ENCODE results near the gene AMMECR1. TPM values are rescaled to one million over a fixed set of nuclear protein-coding genes. Genes with fewer than 3 reads are reported as not detected.

The AMMECR1 gene
- total RNA-seq, 1 experiment from 2014 or later = 34.4 TPM

GRCh38 chrX:110222497-110223257, 95.2 kb downstream of the AMMECR1 start:
- Histone ChIP-seq H3K36me3 (replicated peaks; ENCODE audit: control insufficient read depth, insufficient read depth, low read length) (no peaks in the 10 kb centered on the region), H3K27me3 (ENCODE audit: control insufficient read depth, insufficient read depth, low read length) (no peaks in the 10 kb centered on the region), H3K4me3 (ENCODE audit: insufficient read depth, low read depth, low read length) (no peak overlapping the region)
- DNase-seq = no peak

GRCh38 chrX:110219920-110220319, 98.0 kb downstream of the AMMECR1 start:
- Histone ChIP-seq H3K4me3 (ENCODE audit: insufficient read depth, low read depth, low read length) (no peak overlapping the region), H3K36me3 (replicated peaks; ENCODE audit: control insufficient read depth, insufficient read depth, low read length) (no peaks in the 10 kb centered on the region), H3K27me3 (ENCODE audit: control insufficient read depth, insufficient read depth, low read length) (no peaks in the 10 kb centered on the region)
- no peak for DNase-seq

- Histone ChIP-seq H3K27me3 (ENCODE audit: control insufficient read depth, insufficient read depth, low read length) (no peaks in the 10 kb centered on the region), H3K36me3 (replicated peaks; ENCODE audit: control insufficient read depth, insufficient read depth, low read length) (no peaks in the 10 kb centered on the region), H3K4me3 (ENCODE audit: insufficient read depth, low read depth, low read length) (no peak overlapping the region)
- DNase-seq = no peak
Observed at GRCh38 chrX:110218591-110218990, 99.3 kb downstream of the AMMECR1 start.

GRCh38 chrX:110216027-110216426, 101.9 kb downstream of the AMMECR1 start:
- no peaks in the 10 kb centered on the region for H3K27me3 ChIP-seq (ENCODE audit: control insufficient read depth, insufficient read depth, low read length)
- H3K36me3 ChIP-seq (replicated peaks; ENCODE audit: control insufficient read depth, insufficient read depth, low read length) = no peaks in the 10 kb centered on the region
- no peak for DNase-seq
- H3K4me3 ChIP-seq (ENCODE audit: insufficient read depth, low read depth, low read length) = no peak overlapping the region

GRCh38 chrX:110215411-110215810, 102.5 kb downstream of the AMMECR1 start:
- Histone ChIP-seq H3K27me3 (ENCODE audit: control insufficient read depth, insufficient read depth, low read length) (no peaks in the 10 kb centered on the region), H3K36me3 (replicated peaks; ENCODE audit: control insufficient read depth, insufficient read depth, low read length) (no peaks in the 10 kb centered on the region), H3K4me3 (ENCODE audit: insufficient read depth, low read depth, low read length) (no peak overlapping the region)
- no peak for DNase-seq

- Histone ChIP-seq H3K36me3 (replicated peaks; ENCODE audit: control insufficient read depth, insufficient read depth, low read length) (no peaks in the 10 kb centered on the region), H3K27me3 (ENCODE audit: control insufficient read depth, insufficient read depth, low read length) (no peaks in the 10 kb centered on the region), H3K4me3 (ENCODE audit: insufficient read depth, low read depth, low read length) (no peak overlapping the region)
- DNase-seq = no peak
Observed at GRCh38 chrX:110214684-110215083, 103.2 kb downstream of the AMMECR1 start.

GRCh38 chrX:110213183-110213582, 104.7 kb downstream of the AMMECR1 start:
- H3K4me3 ChIP-seq (ENCODE audit: insufficient read depth, low read depth, low read length) = no peak overlapping the region
- DNase-seq = no peak
- no peaks in the 10 kb centered on the region for H3K36me3 ChIP-seq (replicated peaks; ENCODE audit: control insufficient read depth, insufficient read depth, low read length)
- no peaks in the 10 kb centered on the region for H3K27me3 ChIP-seq (ENCODE audit: control insufficient read depth, insufficient read depth, low read length)

- no peaks in the 10 kb centered on the region for H3K27me3 ChIP-seq (ENCODE audit: control insufficient read depth, insufficient read depth, low read length)
- no peak for DNase-seq
- H3K36me3 ChIP-seq (replicated peaks; ENCODE audit: control insufficient read depth, insufficient read depth, low read length) = no peaks in the 10 kb centered on the region
- no peak overlapping the region for H3K4me3 ChIP-seq (ENCODE audit: insufficient read depth, low read depth, low read length)
Observed at GRCh38 chrX:110212299-110212698, 105.6 kb downstream of the AMMECR1 start.

GRCh38 chrX:110211340-110211739, 106.5 kb downstream of the AMMECR1 start:
- DNase-seq = no peak
- no peaks in the 10 kb centered on the region for H3K36me3 ChIP-seq (replicated peaks; ENCODE audit: control insufficient read depth, insufficient read depth, low read length)
- no peak overlapping the region for H3K4me3 ChIP-seq (ENCODE audit: insufficient read depth, low read depth, low read length)
- no peaks in the 10 kb centered on the region for H3K27me3 ChIP-seq (ENCODE audit: control insufficient read depth, insufficient read depth, low read length)

- DNase-seq = no peak
- Histone ChIP-seq H3K4me3 (ENCODE audit: insufficient read depth, low read depth, low read length) (no peak overlapping the region), H3K27me3 (ENCODE audit: control insufficient read depth, insufficient read depth, low read length) (no peaks in the 10 kb centered on the region), H3K36me3 (replicated peaks; ENCODE audit: control insufficient read depth, insufficient read depth, low read length) (no peaks in the 10 kb centered on the region)
Observed at GRCh38 chrX:110210417-110211139, 107.3 kb downstream of the AMMECR1 start.

GRCh38 chrX:110208092-110208491, 109.8 kb downstream of the AMMECR1 start:
- Histone ChIP-seq H3K27me3 (ENCODE audit: control insufficient read depth, insufficient read depth, low read length) (no peaks in the 10 kb centered on the region), H3K4me3 (ENCODE audit: insufficient read depth, low read depth, low read length) (no peak overlapping the region), H3K36me3 (replicated peaks; ENCODE audit: control insufficient read depth, insufficient read depth, low read length) (no peaks in the 10 kb centered on the region)
- no peak for DNase-seq

GRCh38 chrX:110204986-110205385, 112.9 kb downstream of the AMMECR1 start:
- H3K27me3 ChIP-seq (ENCODE audit: control insufficient read depth, insufficient read depth, low read length) = no peaks in the 10 kb centered on the region
- no peaks in the 10 kb centered on the region for H3K36me3 ChIP-seq (replicated peaks; ENCODE audit: control insufficient read depth, insufficient read depth, low read length)
- no peak for DNase-seq
- H3K4me3 ChIP-seq (ENCODE audit: insufficient read depth, low read depth, low read length) = no peak overlapping the region

- no peak for DNase-seq
- Histone ChIP-seq H3K36me3 (replicated peaks; ENCODE audit: control insufficient read depth, insufficient read depth, low read length) (no peaks in the 10 kb centered on the region), H3K4me3 (ENCODE audit: insufficient read depth, low read depth, low read length) (no peak overlapping the region), H3K27me3 (ENCODE audit: control insufficient read depth, insufficient read depth, low read length) (no peaks in the 10 kb centered on the region)
Observed at GRCh38 chrX:110201799-110202198, 116.1 kb downstream of the AMMECR1 start.

- H3K27me3 ChIP-seq (ENCODE audit: control insufficient read depth, insufficient read depth, low read length) = no peaks in the 10 kb centered on the region
- DNase-seq = no peak
- no peak overlapping the region for H3K4me3 ChIP-seq (ENCODE audit: insufficient read depth, low read depth, low read length)
- no peaks in the 10 kb centered on the region for H3K36me3 ChIP-seq (replicated peaks; ENCODE audit: control insufficient read depth, insufficient read depth, low read length)
Observed at GRCh38 chrX:110194977-110195376, 122.9 kb downstream of the AMMECR1 start.

- no peak for DNase-seq
- Histone ChIP-seq H3K36me3 (replicated peaks; ENCODE audit: control insufficient read depth, insufficient read depth, low read length) (no peaks in the 10 kb centered on the region), H3K27me3 (ENCODE audit: control insufficient read depth, insufficient read depth, low read length) (no peaks in the 10 kb centered on the region), H3K4me3 (ENCODE audit: insufficient read depth, low read depth, low read length) (no peak overlapping the region)
Observed at GRCh38 chrX:110192516-110192915, 125.4 kb downstream of the AMMECR1 start.
